Neuronal stem cell (in vitro differentiated cells): ENCODE measurements around the gene NFATC2.

Source experiments
- DNase-seq: peaks from one replicate; pipeline ENCODE4 v3.0.0-alpha.2; 2013; ENCODE audit warnings: low spot score
- H2AFZ ChIP-seq: one replicate; pipeline ENCODE4 v1.6.1; 2013; ENCODE audit warnings: mild to moderate bottlenecking, low read length, inconsistent platforms
- H2AK5ac ChIP-seq: 2 replicates; pipeline ENCODE4 v1.6.1; 2013; ENCODE audit warnings: low read depth, mild to moderate bottlenecking, inconsistent platforms, low read length, moderate library complexity, mixed read lengths
- H2BK120ac ChIP-seq: 2 replicates; pipeline ENCODE4 v1.6.1; 2013; ENCODE audit warnings: low read depth, mild to moderate bottlenecking, inconsistent platforms, low read length, moderate library complexity, mixed read lengths
- H2BK12ac ChIP-seq: one replicate; pipeline ENCODE4 v1.6.1; 2013; ENCODE audit warnings: low read length, inconsistent platforms
- H2BK15ac ChIP-seq: 2 replicates; pipeline ENCODE4 v1.6.1; 2013; ENCODE audit warnings: mild to moderate bottlenecking, low read length, inconsistent platforms, mixed read lengths
- H2BK5ac ChIP-seq: one replicate; pipeline ENCODE4 v1.6.1; 2013; ENCODE audit warnings: inconsistent platforms, mild to moderate bottlenecking, low read length, moderate library complexity
- H3K14ac ChIP-seq: one replicate; pipeline ENCODE4 v1.6.1; 2013; ENCODE audit warnings: low read length, inconsistent platforms
- H3K18ac ChIP-seq: 2 replicates; pipeline ENCODE4 v1.6.1; 2013; ENCODE audit warnings: low read length, inconsistent platforms
- H3K23ac ChIP-seq: 2 replicates; pipeline ENCODE4 v1.6.1; 2013; ENCODE audit warnings: low read depth, mild to moderate bottlenecking, mixed read lengths, low read length, inconsistent platforms; ENCODE audit not compliant: poor library complexity
- H3K27ac ChIP-seq: replicated peaks from 3 replicates; pipeline ENCODE4 v1.5.1; 2013; ENCODE audit warnings: low read length, inconsistent platforms
- H3K27me3 ChIP-seq, 3 experiments: 2 replicates each; pipeline ENCODE4 v1.6.1; 2013; ENCODE audit warnings: low read length in 3 of 3, mild to moderate bottlenecking in 2 of 3, inconsistent platforms in 1 of 3, low read depth in 1 of 3, mixed read lengths in 1 of 3, moderate library complexity in 1 of 3; ENCODE audit not compliant: control insufficient read depth in 3 of 3, insufficient read depth in 3 of 3
- H3K36me3 ChIP-seq, 2 donors: replicated peaks in 1 of 2; 2 replicates each; pipeline ENCODE4 v1.6.1; 2013; ENCODE audit warnings: low read length in 2 of 2; ENCODE audit not compliant: control insufficient read depth in 2 of 2, insufficient read depth in 2 of 2
- H3K4ac ChIP-seq: 2 replicates; pipeline ENCODE4 v1.6.1; 2013; ENCODE audit warnings: inconsistent platforms, mild to moderate bottlenecking, low read length, moderate library complexity
- H3K4me1 ChIP-seq, 2 donors: 1 replicate in 1 of 2; 2 replicates in 1 of 2; pipeline ENCODE4 v1.6.1; 2013; ENCODE audit warnings: low read length in 2 of 2, low read depth in 1 of 2; ENCODE audit not compliant: control insufficient read depth in 2 of 2, insufficient read depth in 1 of 2
- H3K4me2 ChIP-seq: one replicate; pipeline ENCODE4 v1.6.1; 2013; ENCODE audit warnings: mild to moderate bottlenecking, low read length, inconsistent platforms; ENCODE audit not compliant: insufficient read depth, poor library complexity, severe bottlenecking
- H3K4me3 ChIP-seq, 2 donors: 2 replicates each; pipeline ENCODE4 v1.5.1; 2013; ENCODE audit warnings: low read length in 2 of 2, mild to moderate bottlenecking in 2 of 2, inconsistent platforms in 1 of 2, moderate library complexity in 1 of 2
- H3K79me1 ChIP-seq: one replicate; pipeline ENCODE4 v1.6.1; 2013; ENCODE audit warnings: low read depth, mild to moderate bottlenecking, inconsistent platforms, low read length, moderate library complexity
- H3K9ac ChIP-seq: one replicate; pipeline ENCODE4 v1.6.1; 2013; ENCODE audit warnings: mild to moderate bottlenecking, low read depth, low read length, inconsistent platforms; ENCODE audit not compliant: poor library complexity
- H3K9me3 ChIP-seq, 2 donors: replicated peaks in 1 of 2; 2 replicates each; pipeline versions ENCODE3 to v1.6.1; 2013; ENCODE audit warnings: low read length in 2 of 2, mild to moderate bottlenecking in 2 of 2, inconsistent platforms in 1 of 2, low read depth in 1 of 2, mixed read lengths in 1 of 2, moderate library complexity in 1 of 2; ENCODE audit not compliant: control insufficient read depth in 2 of 2, insufficient read depth in 1 of 2
- H4K8ac ChIP-seq: one replicate; pipeline ENCODE4 v1.6.1; 2013; ENCODE audit warnings: low read depth, mild to moderate bottlenecking, inconsistent platforms, low read length, moderate library complexity
- H4K91ac ChIP-seq: one replicate; pipeline ENCODE4 v1.6.1; 2013; ENCODE audit warnings: low read length, low read depth, mild to moderate bottlenecking, inconsistent platforms; ENCODE audit not compliant: poor library complexity
- WGBS, 2 donors: extraction: QIAGEN DNeasy Blood & Tissue Kit; methylation state at CpG; one replicate each; pipeline ENCODE4 v1.1.7; 2013; ENCODE audit warnings: missing lambda C conversion rate in 2 of 2, mixed read lengths in 1 of 2; ENCODE audit not compliant: insufficient read length in 2 of 2, insufficient replicate concordance in 1 of 2; ENCODE audit errors: extremely low coverage in 2 of 2; 5-methylcytosine and 5-hydroxymethylcytosine counted together

The NFATC2 gene

GRCh38 chr20:51388756-51389542, 153.6 kb downstream of the NFATC2 start:
- Histone ChIP-seq H3K18ac (no peak overlapping the region), H3K79me1 (no peaks in the 10 kb centered on the region), H2BK15ac (no peak overlapping the region), H4K91ac (no peak overlapping the region), H3K9me3 (no peaks in the 10 kb centered on the region), H3K9ac (no peak overlapping the region), H3K14ac (no peak overlapping the region), H3K4me2 (no peak overlapping the region), H3K27me3 (no peaks in the 10 kb centered on the region), H2BK12ac (no peak overlapping the region), H3K4me1 (peaks cover 3 to 12% of the 10 kb centered on the region in 2 donors), H3K23ac (no peak overlapping the region), H2BK120ac (no peak overlapping the region), H4K8ac (no peak overlapping the region), H3K4me3 (no peak overlapping the region), H3K4ac (no peak overlapping the region), H2BK5ac (no peak overlapping the region), H2AFZ (no peak overlapping the region), H3K36me3 (no peaks in the 10 kb centered on the region), H2AK5ac (no peak overlapping the region), H3K27ac (no peak overlapping the region)
- no CpG with 5 or more reads among the region's 7 CpGs for WGBS, 2 donors
- no peak for DNase-seq

- H2AK5ac ChIP-seq = no peak overlapping the region
- no peak overlapping the region for H3K14ac ChIP-seq
- no peak overlapping the region for H3K9ac ChIP-seq
- no peak for DNase-seq
- H3K4me3 ChIP-seq = no peak overlapping the region
- H3K79me1 ChIP-seq = no peaks in the 10 kb centered on the region
- H3K27ac ChIP-seq = no peak overlapping the region
- no peak overlapping the region for H3K4me2 ChIP-seq
- no peak overlapping the region for H4K8ac ChIP-seq
- no peak overlapping the region for H2AFZ ChIP-seq
- H3K9me3 ChIP-seq = no peaks in the 10 kb centered on the region
- no peak overlapping the region for H2BK120ac ChIP-seq
- H3K4ac ChIP-seq = no peak overlapping the region
- H2BK12ac ChIP-seq = no peak overlapping the region
- no peak overlapping the region for H3K18ac ChIP-seq
- H3K27me3 ChIP-seq = no peaks in the 10 kb centered on the region
- H3K4me1 ChIP-seq = peaks cover 0 to 12% of the 10 kb centered on the region in 2 donors
- no peak overlapping the region for H4K91ac ChIP-seq
- H2BK5ac ChIP-seq = no peak overlapping the region
- no peak overlapping the region for H3K23ac ChIP-seq
- H2BK15ac ChIP-seq = no peak overlapping the region
- no peaks in the 10 kb centered on the region for H3K36me3 ChIP-seq
Measured at GRCh38 chr20:51388227-51388626, 154.3 kb downstream of the NFATC2 start.

GRCh38 chr20:51387125-51387875, 155.2 kb downstream of the NFATC2 start:
- no peak overlapping the region for H3K4me3 ChIP-seq
- H3K23ac ChIP-seq = no peak overlapping the region
- H3K27ac ChIP-seq = no peak overlapping the region
- H4K8ac ChIP-seq = no peak overlapping the region
- no peak overlapping the region for H2AFZ ChIP-seq
- no CpG with 5 or more reads among the region's 9 CpGs for WGBS, 2 donors
- no peaks in the 10 kb centered on the region for H3K27me3 ChIP-seq
- H4K91ac ChIP-seq = no peak overlapping the region
- H2BK15ac ChIP-seq = no peak overlapping the region
- no peak overlapping the region for H3K4ac ChIP-seq
- no peak overlapping the region for H3K18ac ChIP-seq
- no peak overlapping the region for H3K4me2 ChIP-seq
- H3K4me1 ChIP-seq = peaks cover 0 to 12% of the 10 kb centered on the region in 2 donors
- no peak overlapping the region for H3K9ac ChIP-seq
- no peak overlapping the region for H2BK5ac ChIP-seq
- H2AK5ac ChIP-seq = no peak overlapping the region
- H3K79me1 ChIP-seq = no peaks in the 10 kb centered on the region
- no peak overlapping the region for H2BK120ac ChIP-seq
- H2BK12ac ChIP-seq = no peak overlapping the region
- DNase-seq = no peak
- no peaks in the 10 kb centered on the region for H3K9me3 ChIP-seq
- no peak overlapping the region for H3K14ac ChIP-seq
- H3K36me3 ChIP-seq = no peaks in the 10 kb centered on the region

GRCh38 chr20:51386586-51386985, 155.9 kb downstream of the NFATC2 start:
- Histone ChIP-seq H2BK12ac (no peak overlapping the region), H2AFZ (no peak overlapping the region), H4K8ac (no peak overlapping the region), H3K9me3 (no peaks in the 10 kb centered on the region), H3K4ac (no peak overlapping the region), H3K4me1 (peaks cover 0 to 12% of the 10 kb centered on the region in 2 donors), H2BK120ac (no peak overlapping the region), H3K27me3 (no peaks in the 10 kb centered on the region), H3K23ac (no peak overlapping the region), H3K27ac (no peak overlapping the region), H3K36me3 (no peaks in the 10 kb centered on the region), H3K4me3 (no peak overlapping the region), H3K79me1 (no peaks in the 10 kb centered on the region), H2BK5ac (no peak overlapping the region), H4K91ac (no peak overlapping the region), H3K4me2 (no peak overlapping the region), H3K14ac (no peak overlapping the region), H3K9ac (no peak overlapping the region), H3K18ac (no peak overlapping the region), H2BK15ac (no peak overlapping the region), H2AK5ac (no peak overlapping the region)
- no CpG with 5 or more reads among the region's 4 CpGs for WGBS, 2 donors
- DNase-seq = no peak
